ENCODE measurements around the gene GRIK1.
"Not testable (repeated sequence)": the region's sequence is repeated elsewhere in the genome, so short reads cannot be mapped to it uniquely, and the experiment has no call there.

The GRIK1 gene

GRCh38 chr21:29939924-29940275 is at the start of gene GRIK1:
Gene GRIK1 (minus strand): TSS chr21:29939996.
- no peak for DNase-seq (ENCODE audit: extremely low read depth in 1 of 2, low read depth in 1 of 2)

- no peak for DNase-seq (ENCODE audit: extremely low read depth in 1 of 2, low read depth in 1 of 2)
Measured at GRCh38 chr21:29987762-29988161, 48.0 kb upstream of the GRIK1 start.

- no peak for DNase-seq (ENCODE audit: extremely low read depth in 1 of 2, low read depth in 1 of 2)
Measured at GRCh38 chr21:29985866-29986265, 46.1 kb upstream of the GRIK1 start.

GRCh38 chr21:29979043-29979442 is 39.2 kb upstream of the GRIK1 start:
- DNase-seq (ENCODE audit: extremely low read depth in 1 of 2, low read depth in 1 of 2): no peak

GRCh38 chr21:29975776-29976175 is 36.0 kb upstream of the GRIK1 start:
- DNase-seq (ENCODE audit: extremely low read depth in 1 of 2, low read depth in 1 of 2): no peak

- DNase-seq (ENCODE audit: extremely low read depth in 1 of 2, low read depth in 1 of 2): no peak
Measured at GRCh38 chr21:29973258-29973657, 33.5 kb upstream of the GRIK1 start.

- no peak for DNase-seq (ENCODE audit: extremely low read depth in 1 of 2, low read depth in 1 of 2)
Measured at GRCh38 chr21:29961291-29962027, 21.7 kb upstream of the GRIK1 start.

GRCh38 chr21:29958551-29958950 is 18.8 kb upstream of the GRIK1 start:
- no peak for DNase-seq (ENCODE audit: extremely low read depth in 1 of 2, low read depth in 1 of 2)

GRCh38 chr21:29958035-29958434 is 18.2 kb upstream of the GRIK1 start:
- DNase-seq (ENCODE audit: extremely low read depth in 1 of 2, low read depth in 1 of 2): not testable (repeated sequence)

GRCh38 chr21:29953690-29954089 is 13.9 kb upstream of the GRIK1 start:
- DNase-seq (ENCODE audit: extremely low read depth in 1 of 2, low read depth in 1 of 2): no peak

GRCh38 chr21:29953072-29953471 is 13.3 kb upstream of the GRIK1 start:
- DNase-seq (ENCODE audit: extremely low read depth in 1 of 2, low read depth in 1 of 2): no peak

- no peak for DNase-seq (ENCODE audit: extremely low read depth in 1 of 2, low read depth in 1 of 2)
Measured at GRCh38 chr21:29951911-29952310, 12.1 kb upstream of the GRIK1 start.

GRCh38 chr21:29949991-29950390 is 10.2 kb upstream of the GRIK1 start:
- DNase-seq (ENCODE audit: extremely low read depth in 1 of 2, low read depth in 1 of 2): no peak

- no peak for DNase-seq (ENCODE audit: extremely low read depth in 1 of 2, low read depth in 1 of 2)
Measured at GRCh38 chr21:29947119-29947518, 7.3 kb upstream of the GRIK1 start.

- DNase-seq (ENCODE audit: extremely low read depth in 1 of 2, low read depth in 1 of 2): no peak
Measured at GRCh38 chr21:29943885-29944284, 4.1 kb upstream of the GRIK1 start.

- DNase-seq (ENCODE audit: extremely low read depth in 1 of 2, low read depth in 1 of 2): no peak
Measured at GRCh38 chr21:29942034-29942433, 2.2 kb upstream of the GRIK1 start.

GRCh38 chr21:29940991-29941390 is 1.2 kb upstream of the GRIK1 start:
- DNase-seq (ENCODE audit: extremely low read depth in 1 of 2, low read depth in 1 of 2): no peak

- DNase-seq (ENCODE audit: extremely low read depth in 1 of 2, low read depth in 1 of 2): no peak
Measured at GRCh38 chr21:29940361-29940760, 565 bp upstream of the GRIK1 start.

- no peak for DNase-seq (ENCODE audit: extremely low read depth in 1 of 2, low read depth in 1 of 2)
Measured at GRCh38 chr21:29939104-29939923, 482 bp downstream of the GRIK1 start.

- no peak for DNase-seq (ENCODE audit: extremely low read depth in 1 of 2, low read depth in 1 of 2)
Measured at GRCh38 chr21:29938776-29939103, 1.1 kb downstream of the GRIK1 start.

- DNase-seq (ENCODE audit: extremely low read depth in 1 of 2, low read depth in 1 of 2): no peak
Measured at GRCh38 chr21:29933088-29933487, 6.7 kb downstream of the GRIK1 start.

GRCh38 chr21:29928537-29928936 is 11.3 kb downstream of the GRIK1 start:
- no peak for DNase-seq (ENCODE audit: extremely low read depth in 1 of 2, low read depth in 1 of 2)

Measured in stimulated activated CD8-positive, alpha-beta memory T cell treated with anti-CD3 and anti-CD28 coated beads, Interleukin-7, amount 100 ng/mL, for 48 hours (primary cell).